ENCODE data around the gene JHY. TPM values are rescaled to one million over a fixed set of nuclear protein-coding genes. Genes with fewer than 3 reads are reported as not detected.
"Not testable (repeated sequence)": the region's sequence is repeated elsewhere in the genome, so short reads cannot be mapped to it uniquely, and the experiment has no call there.

JHY gene
- 10 to 100 TPM; 10.0 to 13.3 (median 12.3) TPM for polyA plus RNA-seq (ENCODE audit: insufficient read length in 4 of 4)

GRCh38 chr11:122882189-122882856 is at the start of gene JHY:
Gene JHY, plus strand, starts transcription at chr11:122882759. Its CDS starts 3,091 bp downstream, at chr11:122885850.
- DNase-seq (ENCODE audit: low read depth in 4 of 4, low spot score in 3 of 4), result no peak

GRCh38 chr11:122833846-122834464 is 48.6 kb upstream of the JHY start:
- no peak for DNase-seq (ENCODE audit: low read depth in 4 of 4, low spot score in 3 of 4)

- DNase-seq (ENCODE audit: low read depth in 4 of 4, low spot score in 3 of 4), result no peak
Measured at GRCh38 chr11:122836916-122837315, 45.6 kb upstream of the JHY start.

DNA sequence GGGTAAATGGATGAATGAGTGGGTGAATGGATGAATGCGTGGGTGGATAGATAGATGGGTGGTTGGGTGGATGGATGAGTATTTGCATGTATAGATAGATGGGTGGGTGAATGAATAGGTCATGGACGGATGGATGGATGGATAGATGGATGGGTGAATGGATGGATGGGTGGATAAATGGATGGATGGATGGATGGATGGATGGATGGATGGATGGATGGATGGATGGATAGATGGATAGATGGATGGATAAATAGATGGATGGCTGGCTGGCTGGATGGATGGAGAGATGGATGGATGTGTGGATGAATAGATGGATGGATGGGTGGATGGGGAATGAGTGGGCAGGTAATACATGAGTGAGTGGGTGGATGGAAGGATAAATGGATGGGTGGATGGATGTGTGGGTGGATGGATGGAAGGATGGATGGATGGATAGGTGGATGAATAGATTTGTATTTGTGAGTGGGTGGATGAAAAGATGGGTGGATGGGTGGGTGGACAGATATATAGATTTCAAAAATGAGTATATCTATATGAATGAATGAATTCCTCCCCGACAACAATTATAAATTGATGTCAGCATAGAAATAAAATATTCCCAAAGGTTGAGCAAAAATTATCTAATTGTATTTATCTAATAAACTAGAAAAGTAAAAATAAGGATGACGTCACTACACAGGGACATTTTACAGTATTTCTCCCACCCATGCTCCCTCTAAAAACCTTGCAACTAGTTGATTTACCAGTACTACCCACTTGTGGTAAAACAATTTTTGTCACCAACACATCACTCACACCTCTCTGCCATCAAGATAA is 44.8 kb upstream of the JHY start:
- no peak for DNase-seq (ENCODE audit: low read depth in 4 of 4, low spot score in 3 of 4)

- DNase-seq (ENCODE audit: low read depth in 4 of 4, low spot score in 3 of 4), result no peak
Measured at GRCh38 chr11:122843281-122844141, 39.0 kb upstream of the JHY start.

DNA sequence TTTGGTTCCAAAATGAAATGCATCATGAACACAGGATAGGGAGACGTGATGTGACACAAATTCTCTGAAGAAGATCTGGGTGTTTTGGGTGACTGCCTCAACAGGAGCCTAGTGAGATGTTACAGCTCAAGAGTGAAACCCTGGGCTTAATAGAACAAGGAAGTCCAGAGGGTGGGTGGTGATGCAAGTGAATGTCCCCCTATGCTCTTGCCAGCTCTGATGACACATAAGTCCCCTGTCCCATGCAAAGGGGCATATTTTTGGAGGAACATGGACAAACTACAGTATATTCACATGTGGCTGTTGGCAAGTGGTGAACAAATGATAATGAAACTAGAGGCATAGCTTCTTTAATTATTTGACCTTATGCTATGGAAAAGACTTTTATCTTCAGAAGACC is 35.1 kb upstream of the JHY start:
- no peak for DNase-seq (ENCODE audit: low read depth in 4 of 4, low spot score in 3 of 4)

DNA sequence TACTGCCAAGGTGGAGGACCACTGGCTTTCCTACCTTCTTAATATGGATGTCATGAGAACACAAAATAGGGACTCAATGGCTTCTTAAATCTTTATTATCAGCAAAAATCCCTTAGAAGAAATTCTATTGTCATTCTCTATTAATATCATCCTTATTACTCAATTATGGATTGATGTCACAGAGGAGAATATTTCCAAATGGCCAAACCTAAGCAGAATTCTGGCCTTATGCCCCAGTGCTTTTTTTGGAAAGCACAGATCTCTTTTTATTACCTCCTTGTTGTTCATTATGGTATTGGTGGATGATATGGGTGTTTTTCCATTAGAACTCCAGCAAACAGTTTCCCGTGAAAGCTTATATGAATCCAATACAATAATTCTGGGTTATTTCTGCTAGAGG is 34.4 kb upstream of the JHY start:
- no peak for DNase-seq (ENCODE audit: low read depth in 4 of 4, low spot score in 3 of 4)

DNA sequence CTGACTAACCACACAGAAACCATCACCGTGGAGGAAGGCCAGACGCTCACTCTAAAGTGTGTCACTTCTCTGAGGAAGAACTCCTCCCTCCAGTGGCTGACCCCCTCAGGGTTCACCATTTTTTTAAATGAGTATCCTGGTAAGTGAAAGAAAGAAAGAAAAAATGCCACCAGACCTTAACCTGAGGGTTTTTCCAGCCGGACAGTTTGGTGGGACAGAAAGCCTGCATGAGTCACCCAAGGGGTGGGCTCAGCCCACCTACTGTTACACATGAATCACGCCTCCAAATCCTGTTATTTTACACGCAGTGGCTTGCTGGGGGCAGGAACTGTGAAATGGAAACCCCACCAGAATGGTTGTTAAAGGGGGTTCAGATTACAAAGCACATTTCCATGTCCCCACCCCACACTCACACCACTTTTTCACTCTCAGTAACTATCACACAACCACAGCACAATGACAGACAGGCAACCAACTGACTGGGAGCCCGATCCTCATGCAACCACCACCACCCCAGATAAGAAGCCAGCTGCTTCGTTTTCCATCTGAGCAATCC is 32.4 kb upstream of the JHY start:
- peak in 1 of 4 donors; percentile 11 for DNase-seq (ENCODE audit: low read depth in 4 of 4, low spot score in 3 of 4)

DNA sequence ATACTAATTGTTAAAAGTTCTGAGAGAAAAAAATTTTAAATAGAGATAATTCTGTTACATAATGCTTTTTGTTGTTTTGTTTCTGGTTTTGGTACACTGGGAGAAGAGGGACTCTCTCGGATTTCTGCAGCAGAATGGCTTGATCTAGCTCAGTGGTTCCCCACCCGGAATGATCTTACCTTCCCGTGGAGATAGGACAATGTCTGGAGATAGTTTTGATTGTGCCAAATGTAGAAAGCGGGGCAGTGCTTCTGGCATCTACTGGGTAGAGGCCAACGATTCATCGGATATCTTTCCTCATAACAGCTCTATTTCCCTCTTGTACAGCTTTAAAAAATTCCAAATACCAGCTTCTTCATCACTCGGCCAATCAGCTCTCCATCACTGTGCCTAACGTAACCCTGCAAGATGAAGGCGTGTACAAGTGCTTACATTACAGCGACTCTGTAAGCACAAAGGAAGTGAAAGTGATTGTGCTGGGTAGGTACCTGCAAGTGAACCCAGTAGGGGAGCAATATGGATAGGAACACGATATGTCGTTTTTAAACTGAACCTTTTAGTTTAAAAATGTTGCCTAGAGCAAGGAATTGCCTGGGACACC is 31.1 kb upstream of the JHY start:
- no peak for DNase-seq (ENCODE audit: low read depth in 4 of 4, low spot score in 3 of 4)

- no peak for DNase-seq (ENCODE audit: low read depth in 4 of 4, low spot score in 3 of 4)
Measured at GRCh38 chr11:122852074-122852795, 30.3 kb upstream of the JHY start.

DNA sequence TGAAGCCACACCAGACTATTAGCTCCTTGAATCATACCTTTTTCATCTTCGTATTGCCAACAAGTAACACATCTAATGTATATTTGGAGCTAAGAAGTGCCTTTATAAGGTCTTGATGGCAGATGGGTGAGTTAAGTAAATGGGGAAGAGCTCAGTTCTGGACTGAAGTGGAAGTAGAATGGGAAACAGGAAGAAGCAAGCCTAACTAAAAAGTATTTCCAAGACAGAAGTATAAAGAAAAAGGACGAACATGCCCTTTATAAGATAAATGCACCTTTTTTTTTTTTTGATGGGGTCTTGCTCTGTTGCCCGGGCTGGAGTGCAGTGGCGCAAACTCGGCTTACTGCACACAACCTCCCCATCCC is 29.8 kb upstream of the JHY start:
- no peak for DNase-seq (ENCODE audit: low read depth in 4 of 4, low spot score in 3 of 4)

- no peak for DNase-seq (ENCODE audit: low read depth in 4 of 4, low spot score in 3 of 4)
Measured at GRCh38 chr11:122853261-122853660, 29.3 kb upstream of the JHY start.

DNA sequence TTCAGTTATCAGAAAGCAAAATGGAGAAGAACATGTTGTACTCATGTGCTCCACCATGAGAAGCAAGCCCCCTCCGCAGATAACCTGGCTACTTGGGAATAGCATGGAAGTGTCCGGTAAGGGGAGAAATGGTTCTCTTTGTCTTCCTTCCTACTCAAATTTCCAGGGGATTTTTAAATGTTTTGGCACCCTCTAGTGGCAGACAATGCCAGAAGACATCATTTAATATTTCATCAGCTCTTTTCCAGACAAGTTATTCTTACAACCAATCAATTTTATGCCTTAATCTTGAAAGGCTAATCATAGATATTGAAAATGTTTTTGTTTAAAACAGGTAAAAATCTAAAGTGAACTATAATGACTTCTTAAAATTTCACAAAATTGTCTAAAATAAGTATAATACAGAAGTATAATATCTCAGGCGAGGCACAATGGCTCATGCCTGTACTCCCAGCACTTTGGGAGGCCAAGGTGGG is 28.6 kb upstream of the JHY start:
- DNase-seq (ENCODE audit: low read depth in 4 of 4, low spot score in 3 of 4), result peak; percentile 50 to 60 (median 54)

GRCh38 chr11:122861631-122862030 is 20.9 kb upstream of the JHY start:
- no peak for DNase-seq (ENCODE audit: low read depth in 4 of 4, low spot score in 3 of 4)

- no peak for DNase-seq (ENCODE audit: low read depth in 4 of 4, low spot score in 3 of 4)
Measured at GRCh38 chr11:122862091-122862490, 20.5 kb upstream of the JHY start.

DNA sequence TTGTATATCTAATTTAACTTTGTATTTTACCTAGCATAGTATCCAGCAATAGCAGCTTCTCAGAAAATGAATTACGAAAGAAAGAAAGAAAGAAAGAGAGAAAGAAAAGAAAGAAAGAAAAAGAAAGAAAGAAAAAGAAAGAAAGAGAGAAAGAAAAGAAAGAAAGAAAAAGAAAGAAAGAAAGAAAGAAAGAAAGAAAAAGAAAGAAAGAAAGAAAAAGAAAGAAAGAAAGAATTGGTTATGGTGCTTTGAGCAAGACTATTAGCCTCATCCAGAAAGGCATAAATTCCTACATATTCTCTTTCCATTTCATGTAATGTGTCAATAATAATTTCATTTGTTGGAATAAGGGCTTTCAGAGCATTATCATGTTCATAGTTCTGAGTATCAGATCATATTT is 19.4 kb upstream of the JHY start:
- not testable (repeated sequence) for DNase-seq (ENCODE audit: low read depth in 4 of 4, low spot score in 3 of 4)

DNA sequence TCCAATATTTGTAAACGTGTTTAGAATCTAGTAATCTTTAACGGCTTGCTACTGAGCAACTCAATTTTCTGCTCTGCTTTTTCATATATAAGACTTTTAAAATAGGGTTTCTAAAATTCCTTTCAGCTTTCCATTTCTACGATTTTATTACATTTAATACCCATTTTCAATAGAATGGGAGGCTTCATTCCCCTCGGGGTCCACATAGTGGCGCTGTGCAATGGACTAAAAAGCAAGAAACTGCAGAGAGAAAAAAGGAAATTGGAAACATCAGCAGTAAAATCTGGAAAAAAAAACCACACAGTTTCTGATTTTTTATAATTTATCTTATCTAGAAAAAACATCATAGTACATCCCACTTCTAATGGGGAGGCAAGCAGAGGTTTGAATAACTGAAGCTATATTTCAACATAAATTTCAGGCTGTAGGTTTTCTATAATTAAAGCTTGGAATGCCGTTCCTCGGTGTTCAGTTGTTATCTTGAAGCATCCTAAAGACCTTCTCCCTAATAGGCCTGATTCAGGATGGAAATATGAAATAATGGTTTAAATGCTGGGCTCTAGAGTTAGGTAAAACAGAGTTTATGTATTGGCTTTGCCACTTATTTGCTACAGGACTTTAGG is 18.7 kb upstream of the JHY start:
- DNase-seq (ENCODE audit: low read depth in 4 of 4, low spot score in 3 of 4), result peak in 1 of 4 donors; percentile 18

DNA sequence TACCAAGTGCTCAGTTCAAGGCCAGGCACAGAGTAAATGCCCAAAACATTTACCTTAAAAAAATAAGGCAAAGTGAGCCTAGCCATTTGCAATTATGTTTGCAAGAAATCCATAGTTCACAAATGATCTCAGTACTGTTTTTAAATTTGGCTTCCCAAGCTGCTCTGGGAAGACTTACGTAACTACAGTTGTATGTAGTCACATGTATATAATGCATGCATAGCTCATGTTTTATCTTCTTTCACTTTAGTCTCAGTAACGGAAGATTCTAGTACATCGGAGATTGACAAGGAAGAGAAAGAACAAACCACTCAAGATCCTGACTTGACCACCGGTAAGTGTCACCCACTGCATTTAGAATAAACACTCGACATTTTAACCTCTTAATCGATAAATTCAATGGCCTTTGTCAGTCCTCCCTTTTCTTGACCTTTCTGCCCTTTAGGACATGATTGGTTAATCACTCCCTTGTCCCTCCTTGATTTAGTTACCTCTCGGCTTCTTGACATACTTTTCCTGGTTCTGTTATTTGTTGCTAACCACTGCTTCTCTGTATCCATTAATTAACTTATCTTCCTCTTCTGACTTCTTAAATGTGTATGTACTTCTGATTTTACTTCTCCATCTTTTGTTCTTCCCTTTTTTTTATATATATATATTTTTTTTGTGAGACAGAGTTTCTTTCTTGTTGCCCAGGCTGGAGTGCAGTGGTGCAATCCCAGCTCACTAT is 18.0 kb upstream of the JHY start:
- no peak for DNase-seq (ENCODE audit: low read depth in 4 of 4, low spot score in 3 of 4)

All from left renal pelvis (tissue), 4 donors.